GM21367 (cell line): ENCODE data around the gene KMT2E.
"Not testable (repeated sequence)": the region's sequence is repeated elsewhere in the genome, so short reads cannot be mapped to it uniquely, and the experiment has no call there.

ENCODE experiments used
- ATAC-seq: cut with Tn5 transposase; IDR thresholded peaks from one replicate; pipeline ENCODE4 v1.9.1; 2021; ENCODE audit not compliant: unreplicated experiment

Gene KMT2E, protein sequence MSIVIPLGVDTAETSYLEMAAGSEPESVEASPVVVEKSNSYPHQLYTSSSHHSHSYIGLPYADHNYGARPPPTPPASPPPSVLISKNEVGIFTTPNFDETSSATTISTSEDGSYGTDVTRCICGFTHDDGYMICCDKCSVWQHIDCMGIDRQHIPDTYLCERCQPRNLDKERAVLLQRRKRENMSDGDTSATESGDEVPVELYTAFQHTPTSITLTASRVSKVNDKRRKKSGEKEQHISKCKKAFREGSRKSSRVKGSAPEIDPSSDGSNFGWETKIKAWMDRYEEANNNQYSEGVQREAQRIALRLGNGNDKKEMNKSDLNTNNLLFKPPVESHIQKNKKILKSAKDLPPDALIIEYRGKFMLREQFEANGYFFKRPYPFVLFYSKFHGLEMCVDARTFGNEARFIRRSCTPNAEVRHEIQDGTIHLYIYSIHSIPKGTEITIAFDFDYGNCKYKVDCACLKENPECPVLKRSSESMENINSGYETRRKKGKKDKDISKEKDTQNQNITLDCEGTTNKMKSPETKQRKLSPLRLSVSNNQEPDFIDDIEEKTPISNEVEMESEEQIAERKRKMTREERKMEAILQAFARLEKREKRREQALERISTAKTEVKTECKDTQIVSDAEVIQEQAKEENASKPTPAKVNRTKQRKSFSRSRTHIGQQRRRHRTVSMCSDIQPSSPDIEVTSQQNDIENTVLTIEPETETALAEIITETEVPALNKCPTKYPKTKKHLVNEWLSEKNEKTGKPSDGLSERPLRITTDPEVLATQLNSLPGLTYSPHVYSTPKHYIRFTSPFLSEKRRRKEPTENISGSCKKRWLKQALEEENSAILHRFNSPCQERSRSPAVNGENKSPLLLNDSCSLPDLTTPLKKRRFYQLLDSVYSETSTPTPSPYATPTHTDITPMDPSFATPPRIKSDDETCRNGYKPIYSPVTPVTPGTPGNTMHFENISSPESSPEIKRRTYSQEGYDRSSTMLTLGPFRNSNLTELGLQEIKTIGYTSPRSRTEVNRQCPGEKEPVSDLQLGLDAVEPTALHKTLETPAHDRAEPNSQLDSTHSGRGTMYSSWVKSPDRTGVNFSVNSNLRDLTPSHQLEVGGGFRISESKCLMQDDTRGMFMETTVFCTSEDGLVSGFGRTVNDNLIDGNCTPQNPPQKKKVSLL (N-terminal part only)

DNA sequence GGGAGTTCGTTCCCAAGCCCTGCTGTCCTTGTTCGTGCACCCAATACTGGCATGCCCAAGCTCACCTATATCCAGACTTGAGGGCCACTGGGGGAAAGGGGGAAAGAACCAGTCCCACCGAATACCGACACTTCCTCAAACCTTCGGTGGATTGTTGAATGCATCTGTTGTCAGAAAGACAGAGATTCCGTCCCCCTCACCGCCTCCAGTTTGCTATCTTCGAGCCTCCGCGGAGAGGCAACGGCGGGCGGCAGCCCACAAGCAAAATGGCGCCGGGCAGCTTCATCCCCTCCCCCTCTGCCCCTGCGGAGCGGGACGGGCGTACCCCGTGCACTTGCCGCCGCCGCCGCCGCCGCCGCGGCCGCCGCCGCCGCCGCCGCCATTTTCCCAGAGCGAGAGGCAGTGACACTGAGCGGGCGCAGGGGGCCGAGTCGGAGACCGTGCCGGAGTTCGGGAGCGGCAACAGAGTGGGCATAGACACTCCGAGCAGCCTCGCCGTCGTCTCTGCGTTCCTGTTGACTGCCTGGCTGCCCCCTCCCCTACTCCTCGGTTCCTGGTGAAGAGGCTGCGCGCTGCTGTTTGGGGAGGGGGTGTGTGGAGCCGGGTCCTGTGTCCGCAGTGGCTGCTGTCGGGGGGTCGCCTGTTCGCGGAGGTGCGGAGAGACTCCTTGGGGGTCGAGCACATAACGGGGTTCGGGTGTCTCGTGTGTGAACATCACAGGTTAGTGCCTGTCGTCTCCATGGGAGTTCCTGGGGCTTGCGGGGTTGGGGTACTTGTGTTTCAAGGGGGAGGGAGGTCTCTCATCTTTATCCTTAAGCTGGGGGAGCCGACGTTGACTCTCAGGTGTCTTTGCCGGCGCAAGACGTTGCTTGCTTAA lies at the start of gene KMT2E:
KMT2E (plus strand) TSS at position 390 of the 877 bp plus-strand sequence. CDS start 26,748 bp downstream, outside the sequence.
- ATAC-seq, result peak; percentile 24

DNA sequence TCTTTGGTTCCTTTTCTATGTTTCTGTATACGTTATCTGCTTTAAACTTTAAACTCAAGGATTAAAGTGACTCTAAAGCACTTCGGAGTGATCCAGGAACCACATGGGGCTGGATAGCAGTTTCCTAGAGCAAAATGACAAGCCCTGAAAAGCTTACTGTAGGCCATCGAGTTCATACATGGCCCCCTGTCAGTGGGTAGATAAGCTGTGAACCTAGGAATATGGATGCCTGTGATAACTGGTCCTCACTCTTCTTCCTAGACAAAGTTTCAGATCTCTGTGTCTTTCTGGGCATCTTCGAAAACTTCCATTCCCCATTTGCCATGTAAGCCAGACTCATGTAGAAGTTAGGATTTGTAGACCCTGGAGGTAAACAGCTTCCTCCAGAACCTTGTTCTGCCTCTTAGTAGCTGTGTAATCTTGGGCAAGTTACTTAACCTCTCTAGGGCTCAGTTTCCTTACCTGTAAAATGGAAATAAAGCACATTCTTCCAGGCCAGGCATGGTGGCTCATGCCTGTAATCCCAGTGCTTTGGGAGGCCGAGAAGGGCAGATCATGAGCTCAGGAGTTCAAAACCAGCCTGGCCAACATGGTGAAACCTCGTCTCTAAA lies 49.3 kb upstream of the KMT2E start:
- no peak for ATAC-seq

DNA sequence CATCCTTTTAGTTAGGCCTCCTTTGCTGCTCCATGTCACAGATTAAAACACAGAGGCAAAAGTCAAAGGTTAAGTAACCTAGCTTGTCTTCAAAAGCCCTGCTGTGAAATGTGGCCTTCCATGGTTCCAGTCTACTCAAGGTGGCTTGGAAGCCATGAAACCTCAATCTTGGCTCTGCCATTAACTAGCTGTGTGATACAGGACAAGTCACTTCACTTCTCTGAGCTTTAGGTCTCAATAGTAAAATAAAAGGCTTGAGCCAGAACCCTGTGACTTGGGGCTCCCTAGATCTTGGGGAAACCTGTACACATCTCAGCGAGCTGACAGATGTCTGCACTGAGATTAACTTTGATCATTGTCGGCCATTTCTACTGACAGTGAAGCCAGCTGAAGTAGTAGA lies 48.0 kb upstream of the KMT2E start:
- no peak for ATAC-seq

DNA sequence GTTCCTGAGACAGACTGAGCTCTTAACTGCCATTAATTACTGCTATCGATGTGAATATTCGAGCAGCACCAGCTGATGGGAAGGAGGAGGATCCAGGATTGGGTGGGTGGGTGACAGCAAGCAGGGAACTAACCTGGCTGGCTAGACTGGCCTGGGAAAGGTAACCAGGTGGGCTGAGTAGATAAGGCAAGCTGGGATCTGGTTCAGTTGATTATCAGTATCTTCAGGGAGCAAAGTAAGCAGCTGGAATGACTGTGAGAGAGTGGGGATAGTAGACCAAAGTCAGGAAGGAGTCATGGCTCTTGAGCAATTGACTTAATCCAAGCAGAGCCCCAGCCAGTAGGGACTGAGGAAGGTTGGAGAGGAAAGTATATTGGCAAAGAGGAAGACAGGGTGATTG lies 46.9 kb upstream of the KMT2E start:
- ATAC-seq, result no peak

DNA sequence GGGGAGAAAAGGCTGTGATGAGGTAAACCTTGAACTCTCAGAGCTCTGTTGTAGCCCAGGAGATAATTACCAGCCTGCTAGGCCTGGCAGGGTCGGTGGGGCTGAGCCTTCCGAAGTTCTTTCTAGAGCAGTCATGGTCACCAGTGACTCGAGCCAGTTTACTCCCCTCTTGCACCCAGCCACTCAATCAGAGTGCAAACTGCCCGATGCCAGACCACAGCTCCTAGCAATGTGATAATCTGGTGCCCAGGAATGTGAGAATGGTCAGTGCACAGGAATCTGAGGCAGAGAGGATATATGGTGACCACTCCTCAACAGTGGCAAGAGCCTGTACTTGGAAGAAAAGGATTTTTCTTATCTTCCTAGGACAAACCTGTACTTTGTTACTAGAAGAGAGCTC lies 46.4 kb upstream of the KMT2E start:
- no peak for ATAC-seq

DNA sequence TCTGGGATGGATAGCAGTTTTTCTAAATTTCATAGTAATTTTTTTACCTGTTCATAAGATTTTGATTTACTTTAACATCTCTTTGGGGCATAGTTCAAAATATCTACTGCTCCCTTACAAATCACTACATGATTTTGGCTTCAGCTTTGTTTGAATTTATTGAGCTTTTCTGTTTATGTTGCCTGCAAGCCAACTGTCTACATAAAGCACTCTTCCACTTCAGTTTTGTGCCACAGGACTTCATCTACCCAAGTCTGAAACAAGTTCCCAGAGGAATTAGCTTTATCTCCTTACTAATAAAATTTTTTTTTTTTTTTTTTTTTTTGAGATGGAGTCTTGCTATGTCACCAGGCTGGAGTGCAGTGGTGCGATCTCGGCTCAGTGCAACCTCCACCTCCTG lies 45.4 kb upstream of the KMT2E start:
- ATAC-seq, result no peak

DNA sequence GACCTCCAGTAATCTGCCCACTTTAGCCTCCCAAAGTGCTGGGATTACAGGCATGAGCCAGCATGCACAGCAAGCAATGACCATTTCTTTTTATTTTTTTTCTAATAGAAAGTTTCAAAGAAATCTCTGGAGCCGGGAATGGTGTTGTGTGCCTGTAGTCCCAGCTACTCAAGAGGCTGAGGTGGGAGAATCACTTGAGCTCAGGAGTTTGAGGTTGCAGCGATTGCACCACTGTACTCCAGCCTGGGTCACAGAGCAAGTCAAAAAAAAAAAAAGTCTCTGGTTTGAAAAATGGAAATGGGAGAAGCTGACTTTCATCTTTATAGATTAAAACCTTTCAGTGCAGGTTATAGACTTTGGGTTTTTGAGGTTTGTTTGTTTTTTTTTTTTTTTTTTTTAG lies 44.8 kb upstream of the KMT2E start:
- ATAC-seq, result no peak

DNA sequence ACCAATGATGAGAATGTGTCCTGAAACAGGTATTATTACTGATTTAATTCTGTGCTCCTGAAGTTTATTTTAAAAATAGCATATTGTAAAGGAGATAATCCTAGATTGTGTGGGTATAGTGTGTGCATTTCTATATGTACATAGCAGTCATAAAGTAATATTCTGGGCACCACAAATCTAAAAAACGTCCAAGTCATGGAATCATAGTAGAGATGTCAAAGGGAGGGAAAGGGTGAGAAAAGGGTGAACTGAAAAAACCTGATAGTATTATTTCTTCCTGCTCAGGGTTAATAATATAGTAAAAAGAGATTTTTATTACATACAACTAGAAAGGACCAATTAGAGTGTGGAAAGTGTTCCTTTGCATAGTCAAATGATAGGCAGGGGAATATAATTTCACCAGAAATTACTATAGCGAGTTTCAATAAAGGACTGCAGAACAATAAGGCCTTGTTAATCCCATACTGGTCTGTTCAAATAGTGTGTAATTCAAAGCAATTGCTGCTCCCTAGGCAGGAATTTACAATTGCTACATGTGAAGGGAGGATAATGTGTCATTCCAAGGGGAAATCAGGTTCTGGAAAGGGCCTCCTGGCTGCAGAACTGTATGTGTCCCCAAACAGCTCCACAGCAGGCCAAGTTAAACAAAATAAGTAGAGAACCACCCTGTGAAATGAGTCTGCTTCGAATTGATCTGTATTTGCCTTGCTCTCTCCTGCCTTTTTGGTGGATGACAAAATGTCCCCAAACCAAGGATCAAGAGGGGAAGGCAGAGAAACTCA lies 42.5 kb upstream of the KMT2E start:
- ATAC-seq, result no peak

DNA sequence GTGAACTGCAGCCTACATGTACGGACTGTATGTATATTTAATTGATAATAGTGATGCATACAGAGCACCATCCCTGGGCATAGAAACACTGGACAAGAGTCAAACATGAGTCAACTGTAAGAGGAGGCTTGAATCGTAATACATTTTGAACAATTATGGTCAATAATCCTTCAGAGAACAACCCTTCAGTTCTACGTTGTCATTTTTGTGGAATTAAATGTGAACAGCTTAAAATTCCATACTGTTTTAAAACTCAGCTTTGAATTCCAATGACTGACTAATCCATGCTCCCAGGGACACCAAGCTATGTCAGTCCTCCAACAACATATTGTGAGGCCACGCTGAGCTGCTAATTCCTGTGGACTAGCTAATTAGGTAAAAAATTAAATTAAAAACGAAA lies 41.5 kb upstream of the KMT2E start:
- no peak for ATAC-seq

DNA sequence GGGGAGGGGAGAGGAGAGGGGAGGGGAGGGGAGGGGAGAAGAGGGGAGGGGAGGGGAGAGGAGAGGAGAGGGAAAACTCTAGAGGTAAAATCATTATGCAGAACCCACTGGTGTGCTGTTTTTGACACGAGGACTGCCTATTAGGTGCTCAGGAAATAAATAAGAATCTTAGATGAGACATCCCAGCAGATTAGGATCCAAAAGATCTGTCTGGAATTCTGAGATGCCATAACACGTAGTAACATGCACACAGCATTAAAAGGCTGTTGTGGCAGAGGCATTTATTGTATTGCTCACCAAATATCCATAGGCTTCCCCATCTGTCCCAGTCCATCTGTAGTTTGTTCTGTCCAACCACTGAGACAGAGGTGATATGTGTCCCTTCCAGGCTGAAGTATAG lies 40.8 kb upstream of the KMT2E start:
- no peak for ATAC-seq

DNA sequence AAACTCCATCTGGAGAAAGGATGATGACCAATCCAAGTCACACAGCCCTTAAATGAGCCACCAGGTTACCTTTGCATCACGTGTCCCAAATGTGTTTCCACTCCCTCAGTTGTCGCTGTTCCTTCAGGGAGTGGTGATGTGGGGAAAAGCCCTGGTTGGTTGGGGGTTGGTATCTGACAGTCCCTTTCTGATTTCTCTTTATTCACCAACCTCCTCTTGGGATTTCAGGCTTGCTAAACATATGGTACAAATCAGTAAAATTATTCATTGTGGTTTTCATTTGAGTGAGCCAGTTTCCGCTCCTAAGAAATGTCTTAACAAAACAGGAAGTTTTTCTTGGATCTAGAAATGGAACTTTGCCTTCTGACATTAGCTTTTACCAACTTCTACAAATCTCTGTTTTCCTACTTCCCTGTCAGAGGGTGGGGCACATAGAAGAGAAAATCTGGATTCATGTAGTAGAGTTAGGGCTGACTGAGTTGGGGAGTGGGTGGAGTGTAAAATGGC lies 40.0 kb upstream of the KMT2E start:
- ATAC-seq, result no peak

DNA sequence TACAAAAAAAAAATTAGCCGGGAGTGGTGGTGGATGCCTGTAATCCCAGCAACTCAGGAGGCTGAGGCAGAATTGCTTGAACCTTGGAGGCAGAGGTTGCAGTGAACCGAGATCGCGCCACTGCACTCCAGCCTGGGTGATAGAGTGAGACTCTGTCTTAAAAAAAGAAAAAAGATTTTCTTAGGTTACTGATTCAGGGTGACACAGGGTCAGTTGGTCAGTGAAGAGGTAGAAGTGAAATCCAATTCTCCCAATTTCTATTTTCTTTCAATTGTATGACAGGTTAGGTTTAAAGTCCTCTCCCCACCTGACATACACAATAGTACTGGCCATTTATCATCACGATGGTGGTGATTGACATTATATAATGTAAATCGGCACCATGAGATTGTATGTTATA lies 38.5 kb upstream of the KMT2E start:
- ATAC-seq, result not testable (repeated sequence)

DNA sequence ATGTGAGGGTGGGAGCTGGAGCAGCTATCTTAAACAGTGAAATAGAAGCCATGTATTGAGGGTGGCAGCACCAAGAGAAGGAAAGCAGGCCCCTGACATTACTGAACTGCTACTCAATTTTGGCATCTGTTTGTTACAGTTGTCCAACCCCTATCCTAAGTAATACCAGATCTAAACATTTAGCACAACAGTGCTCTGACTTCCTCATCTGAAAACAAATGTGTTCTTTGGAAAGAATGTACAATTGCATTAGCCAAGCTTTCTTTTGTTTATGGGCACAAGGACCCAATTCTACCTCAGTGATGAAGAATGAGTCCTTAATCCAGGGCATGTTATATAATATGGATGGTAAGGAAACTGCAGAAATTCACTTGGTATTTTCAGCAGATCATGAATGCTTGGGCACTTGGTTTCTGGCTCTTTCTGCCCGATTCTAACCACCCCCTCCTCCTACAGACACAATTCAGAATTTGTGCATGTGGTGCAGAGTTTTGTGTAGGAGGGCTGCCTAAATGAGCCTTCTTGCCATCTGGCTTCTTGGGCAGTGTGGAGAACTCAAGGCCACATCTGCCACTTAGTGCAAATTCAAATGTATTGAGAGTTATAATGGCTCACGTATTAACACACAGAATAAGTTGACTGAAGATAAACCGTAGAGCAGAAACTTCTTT lies 36.9 kb upstream of the KMT2E start:
- no peak for ATAC-seq

DNA sequence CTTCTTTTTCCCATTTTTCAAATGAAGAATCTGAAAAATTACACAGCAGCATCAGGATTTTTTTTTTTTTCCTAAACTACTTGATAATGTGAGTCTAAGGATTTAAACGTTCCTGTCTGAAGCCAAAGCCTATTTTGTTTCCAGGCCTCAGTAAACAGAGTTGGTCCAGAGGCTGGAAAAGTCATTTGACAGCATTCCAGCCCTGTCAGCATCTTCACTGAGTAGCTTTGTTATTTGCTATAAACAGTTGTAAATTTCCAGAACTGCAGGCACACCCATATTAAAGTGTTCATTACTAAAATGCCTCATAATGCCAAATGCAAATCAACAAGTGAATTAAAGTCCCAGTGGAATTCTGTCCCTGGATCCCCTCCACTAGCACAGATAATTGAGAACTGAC lies 35.5 kb upstream of the KMT2E start:
- ATAC-seq, result no peak

DNA sequence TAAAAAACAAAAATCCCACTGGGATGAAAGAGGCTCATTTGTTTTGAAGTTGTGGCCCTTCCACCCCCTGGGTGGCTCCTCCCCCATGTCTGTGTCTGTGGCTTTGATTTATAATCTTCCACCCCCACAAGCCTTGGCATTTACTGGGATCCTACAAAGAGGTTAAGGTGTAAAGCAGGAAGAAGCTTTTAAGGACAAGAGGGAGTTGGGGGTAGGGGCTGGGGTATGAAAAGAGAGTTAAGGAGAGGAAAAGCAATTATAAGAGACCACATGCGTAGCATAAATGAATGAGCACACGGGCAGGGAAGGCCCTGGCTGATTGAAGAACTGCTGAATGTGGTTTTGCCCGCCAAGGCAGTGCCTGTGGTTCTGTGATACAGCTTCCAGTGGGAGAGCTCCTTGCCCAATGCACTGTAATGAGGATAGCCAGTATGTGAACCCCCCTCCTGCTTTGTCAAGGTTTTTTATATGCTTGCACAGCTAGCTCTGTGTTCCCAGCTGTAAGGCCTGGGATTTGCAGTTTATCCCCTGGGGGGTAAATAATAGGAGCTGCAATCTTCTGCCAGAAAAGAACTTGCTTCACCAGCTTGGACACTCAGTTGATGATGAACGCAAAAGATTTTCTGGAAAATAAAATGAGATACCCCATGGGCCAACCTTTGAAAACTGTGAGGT lies 34.7 kb upstream of the KMT2E start:
- ATAC-seq, result no peak

DNA sequence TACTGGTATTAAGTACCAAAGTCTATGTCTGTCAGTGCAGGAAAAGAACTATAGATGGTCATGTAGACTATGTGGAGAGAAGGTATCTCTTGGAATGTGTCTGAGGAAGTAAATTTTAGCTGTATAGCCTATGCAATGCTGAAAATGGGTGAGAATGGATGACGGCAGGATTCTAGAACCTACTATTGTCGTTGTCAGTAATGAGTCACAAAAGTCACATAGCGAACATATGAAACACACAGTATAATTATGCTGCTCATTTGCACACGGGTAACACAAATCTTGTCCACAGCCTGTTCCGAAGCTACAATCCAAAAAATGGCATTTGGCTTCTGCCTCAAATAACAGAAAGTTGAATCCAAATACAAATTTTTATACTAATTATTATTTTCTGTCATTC lies 33.6 kb upstream of the KMT2E start:
- no peak for ATAC-seq

DNA sequence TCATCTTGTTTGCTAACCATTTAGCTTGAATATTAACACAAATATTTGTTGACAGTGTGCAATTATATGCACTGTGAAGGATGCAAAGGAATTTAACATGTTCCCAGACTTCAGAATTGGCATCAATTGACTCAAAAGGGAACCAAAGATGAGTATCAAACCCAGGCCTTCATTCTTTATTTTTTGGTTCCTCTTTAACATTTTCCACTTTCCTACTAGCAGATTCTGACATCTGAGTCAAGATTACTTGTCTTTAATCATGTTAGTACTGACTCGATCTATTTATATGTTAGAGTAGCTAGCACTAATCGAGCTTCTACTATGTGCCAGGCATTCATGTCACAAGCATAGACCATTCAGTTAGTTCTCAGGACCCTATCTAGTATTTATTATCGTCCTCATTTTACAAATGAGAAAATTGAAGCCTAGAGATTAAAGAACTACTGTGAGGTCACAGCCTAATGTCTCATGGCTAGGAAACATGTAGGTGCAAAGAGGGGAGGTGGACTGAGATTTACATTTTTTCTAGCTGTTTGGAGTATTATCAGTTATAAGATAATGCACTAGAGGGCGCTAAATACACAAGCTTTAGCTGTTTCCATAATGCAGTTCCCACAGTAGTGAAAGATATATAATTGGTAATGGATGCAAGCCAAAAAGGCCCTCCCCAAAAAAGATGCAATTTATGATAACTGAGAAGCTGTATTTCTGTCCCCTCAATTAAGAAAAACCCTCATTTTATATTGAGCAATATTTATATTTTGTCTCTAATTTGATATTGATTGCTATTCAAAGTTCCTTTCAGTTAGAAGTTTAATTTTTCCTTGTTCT lies 32.9 kb upstream of the KMT2E start:
- no peak for ATAC-seq
